Endothelial cell of hepatic sinusoid (primary cell): ENCODE results near the gene GLYR1.

Experiments used
- in situ Hi-C: cut with HindIII; loops from 2 replicates; pipeline ENCODE4 v1.10.0; 2017; ENCODE audit warnings: low sequenced_read_pairs

Gene GLYR1

DNA sequence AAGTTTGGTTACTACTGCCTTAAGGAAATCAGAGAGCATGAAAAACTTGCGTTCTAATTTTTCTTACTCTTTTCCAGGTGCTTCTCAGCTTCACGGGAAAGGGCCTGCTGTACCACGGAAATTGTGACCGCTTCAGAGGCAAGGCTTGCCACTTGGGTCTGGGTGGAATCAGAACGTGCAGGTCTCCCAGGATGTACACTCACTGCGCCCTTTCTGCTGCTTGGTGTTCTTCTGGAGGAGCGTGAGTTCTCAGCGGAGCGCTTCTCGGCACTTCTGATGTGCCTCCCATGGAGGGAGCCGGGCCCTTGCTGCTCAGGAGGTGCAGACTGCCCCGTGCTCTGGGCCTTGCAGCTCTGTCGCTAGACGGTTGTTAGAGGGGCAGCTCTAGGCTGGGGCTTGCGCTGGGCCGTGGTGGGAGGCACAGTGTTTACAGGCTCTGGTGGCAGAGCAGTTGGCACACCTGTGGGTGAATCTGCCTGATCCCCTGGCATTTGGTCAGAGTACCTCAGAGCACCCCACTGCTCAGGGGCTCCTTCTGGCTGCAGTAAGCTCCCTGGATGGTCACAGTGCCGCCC, 33.0 kb upstream of the GLYR1 start:
- in situ Hi-C loops, result no loop called here

DNA sequence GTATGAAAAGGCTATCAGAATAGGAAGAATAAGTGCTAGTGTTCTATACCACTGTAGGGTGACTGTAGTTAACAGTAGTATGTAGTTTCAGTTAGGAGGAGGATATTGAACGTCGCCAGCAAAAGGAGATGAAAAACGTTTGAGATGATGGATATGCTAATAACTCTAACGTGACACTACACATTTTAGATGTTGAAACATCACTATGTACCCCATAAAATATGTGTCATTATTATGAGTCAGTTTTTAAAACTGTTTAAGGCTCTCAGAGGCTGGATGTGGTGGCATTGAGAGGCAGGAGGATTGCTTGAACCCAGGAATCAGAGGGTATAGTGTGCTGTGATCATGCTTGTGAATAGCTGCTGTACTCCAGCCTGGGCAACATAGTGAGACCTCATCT, 32.0 kb upstream of the GLYR1 start:
- in situ Hi-C loops, result no loop called here

DNA sequence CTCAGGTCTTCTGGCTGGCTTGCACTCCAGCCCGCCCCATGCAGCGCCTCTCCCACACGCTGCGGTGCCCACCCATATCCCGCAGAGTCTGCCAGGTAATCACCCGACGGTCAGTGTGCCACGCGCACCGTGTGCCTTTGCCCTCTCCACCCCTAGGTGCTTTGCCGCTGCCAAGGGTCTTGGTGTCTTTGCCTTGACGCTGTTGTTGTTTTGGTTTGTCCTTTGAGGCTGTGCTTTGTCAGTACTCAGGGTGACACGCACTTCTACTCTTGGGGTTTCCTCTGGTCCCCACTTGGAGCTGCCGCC, 30.2 kb upstream of the GLYR1 start:
- in situ Hi-C loops, result no loop called here

DNA sequence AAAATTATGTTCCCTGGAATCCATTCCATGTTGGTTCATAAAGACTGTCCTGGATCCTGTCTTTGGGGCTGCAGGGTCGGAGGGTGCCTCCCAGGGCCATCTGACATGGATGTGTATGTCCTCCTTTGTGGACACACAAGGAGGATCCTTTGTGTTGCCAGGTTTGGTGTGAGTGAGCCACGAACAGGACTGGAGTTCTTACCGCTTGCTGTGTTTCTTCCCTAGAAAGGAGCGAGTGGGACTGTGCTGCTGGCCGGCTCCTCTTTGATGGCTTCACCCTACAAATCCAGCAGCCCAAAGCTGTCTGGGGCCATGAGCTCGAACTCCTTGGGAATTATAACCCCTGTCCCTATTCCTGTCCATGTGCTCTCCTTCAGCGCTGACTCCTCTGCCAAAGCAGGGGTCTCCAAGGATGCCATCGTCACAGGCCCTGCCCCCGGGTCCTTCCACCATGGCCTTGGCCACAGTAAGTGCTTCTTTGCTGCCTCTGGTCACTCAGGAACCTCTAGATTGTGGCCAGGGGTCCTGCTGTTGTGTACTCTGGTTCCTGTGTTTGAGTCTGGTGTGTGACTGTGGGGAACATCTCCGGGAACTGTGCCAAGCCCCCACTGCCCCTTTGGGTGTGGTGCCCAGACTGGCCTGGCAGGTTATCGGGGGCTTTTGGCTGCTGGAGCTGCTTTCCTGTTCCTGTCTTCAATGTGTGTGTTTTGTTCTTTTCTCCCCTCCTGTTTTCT, 29.7 kb upstream of the GLYR1 start:
- in situ Hi-C loops, result no loop called here

DNA sequence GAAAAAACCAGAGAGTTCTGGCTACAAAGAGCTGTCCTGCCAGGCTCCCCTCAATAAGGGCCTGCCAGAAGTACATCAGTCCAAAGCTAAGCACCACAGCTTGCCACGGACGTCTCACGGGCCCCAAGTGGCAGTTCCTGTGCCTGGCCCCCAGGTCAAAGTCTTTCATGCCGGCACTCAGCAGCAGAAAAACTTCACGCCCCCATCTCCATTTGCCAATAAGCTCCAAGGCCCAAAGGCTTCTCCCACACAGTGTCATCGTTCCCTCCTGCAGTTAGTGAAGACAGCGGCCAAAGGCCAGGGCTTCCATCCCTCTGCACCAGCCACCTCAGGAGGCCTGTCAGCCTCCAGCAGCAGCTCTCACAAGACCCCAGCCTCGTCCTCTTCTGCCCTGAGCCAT, 27.6 kb upstream of the GLYR1 start:
- in situ Hi-C loops, result no loop called here

DNA sequence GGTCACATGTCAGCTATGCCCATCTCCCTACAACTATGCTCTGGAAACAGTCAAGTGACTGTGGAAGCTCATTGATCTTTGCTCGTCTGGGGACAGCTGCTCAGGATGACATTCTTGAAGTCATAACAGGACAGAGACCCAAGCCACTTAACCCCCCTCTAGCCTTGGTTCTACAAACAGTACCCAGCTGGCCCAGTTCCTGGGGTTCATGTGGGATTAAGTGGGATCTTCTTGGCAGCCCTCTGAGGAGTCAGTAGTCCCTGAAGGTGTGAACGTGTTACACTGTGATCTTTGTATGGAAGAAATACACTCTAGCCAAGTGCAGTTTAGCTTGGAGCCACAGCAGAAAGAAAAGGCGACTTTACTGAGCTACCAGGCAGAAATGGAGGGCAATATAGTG, 26.0 kb upstream of the GLYR1 start:
- in situ Hi-C loops, result no loop called here

DNA sequence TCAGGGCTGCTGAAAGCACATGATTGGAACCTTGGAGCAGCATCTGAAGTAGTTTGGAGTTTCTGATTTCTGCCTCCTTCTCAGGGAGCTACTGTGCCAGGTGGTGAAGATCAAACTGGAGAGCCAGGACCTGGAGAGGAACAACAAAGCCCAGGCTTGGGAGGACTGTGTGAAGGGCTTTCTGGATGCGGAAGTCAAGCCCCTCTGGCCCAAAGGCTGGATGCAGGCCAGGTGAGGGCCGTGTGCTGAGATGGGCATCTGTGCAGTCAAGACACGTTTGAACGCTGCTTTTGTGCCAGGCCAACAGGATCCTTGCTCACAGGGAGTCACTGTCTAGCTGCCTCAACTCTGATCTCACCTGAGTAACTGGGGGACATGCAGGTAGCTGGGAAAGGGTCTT, 24.0 kb upstream of the GLYR1 start:
- in situ Hi-C loops, result no loop called here

DNA sequence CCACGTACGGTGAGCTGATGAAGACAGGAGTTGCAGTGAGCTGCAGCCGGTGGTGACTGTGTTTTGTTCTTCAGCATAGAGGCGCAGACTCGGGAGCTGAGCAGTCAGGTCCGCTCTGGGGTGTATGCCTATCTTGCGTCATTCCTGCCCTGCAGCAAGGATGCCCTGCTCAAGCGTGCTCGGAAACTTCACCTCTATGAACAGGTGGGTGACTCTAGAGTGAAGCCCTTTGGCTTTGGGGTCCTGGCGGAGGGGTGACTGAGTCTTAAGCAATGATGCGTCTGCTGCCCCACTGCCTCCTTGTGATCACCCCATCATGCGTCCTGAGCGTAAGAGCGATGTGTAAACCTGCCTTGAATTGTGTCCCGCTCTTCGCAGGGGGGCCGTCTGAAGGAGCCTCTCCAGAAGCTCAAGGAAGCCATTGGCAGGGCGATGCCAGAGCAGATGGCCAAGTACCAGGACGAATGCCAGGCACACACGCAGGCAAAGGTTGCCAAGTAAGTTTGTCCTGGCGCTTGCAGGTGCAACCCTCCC, 23.1 kb upstream of the GLYR1 start:
- in situ Hi-C loops, result no loop called here

DNA sequence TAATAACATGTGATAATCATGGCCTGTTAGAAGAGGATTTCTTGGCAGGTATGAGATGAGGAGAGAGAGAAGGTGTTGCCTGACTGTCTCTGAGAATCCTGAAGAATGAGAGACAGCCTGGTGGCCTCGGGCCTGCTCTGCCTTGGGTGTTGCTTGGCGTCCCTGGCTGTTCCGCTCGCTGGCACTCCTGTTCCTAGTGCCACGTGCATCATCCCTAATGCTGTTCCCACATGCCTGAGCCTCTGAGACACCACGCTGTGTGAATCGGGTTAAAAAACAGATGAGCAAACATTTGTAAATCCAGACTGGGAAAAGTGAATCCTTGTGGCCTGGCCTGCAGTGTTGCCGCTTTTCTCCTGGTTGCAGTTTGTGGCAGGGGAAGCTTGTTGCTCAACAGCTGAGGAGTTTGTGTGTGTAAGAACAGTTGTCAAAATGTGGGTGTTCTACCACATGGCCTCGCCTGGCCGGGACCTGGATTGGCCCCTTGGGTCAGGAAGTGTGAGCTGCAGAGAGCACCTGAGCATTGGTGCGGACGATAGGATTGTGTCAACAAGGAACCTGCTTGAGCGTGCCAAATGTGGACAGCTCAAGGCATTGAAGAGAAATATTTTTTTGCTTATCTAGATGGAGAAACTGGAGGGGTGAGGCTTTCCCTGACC, 22.2 kb upstream of the GLYR1 start:
- in situ Hi-C loops, result no loop called here

DNA sequence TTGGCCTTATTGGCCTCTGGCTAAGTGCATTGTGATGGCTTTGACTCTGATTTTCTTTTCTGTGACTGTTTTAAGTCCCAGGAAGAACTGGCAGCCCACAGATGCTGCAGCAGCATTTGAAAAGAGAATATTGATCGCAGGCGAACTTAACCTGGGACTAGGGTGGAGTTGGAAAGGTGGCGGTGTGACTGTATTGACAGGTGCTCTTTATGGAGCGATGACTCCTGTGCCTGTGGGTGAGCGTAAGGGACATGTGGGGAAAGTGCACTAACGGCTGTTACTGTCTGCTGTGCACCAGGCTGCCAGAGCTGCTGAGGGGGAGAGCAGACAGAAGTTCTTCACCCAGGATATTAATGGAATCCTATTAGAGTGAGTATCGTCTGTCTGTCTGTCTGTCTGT, 21.4 kb upstream of the GLYR1 start:
- in situ Hi-C loops, result no loop called here

DNA sequence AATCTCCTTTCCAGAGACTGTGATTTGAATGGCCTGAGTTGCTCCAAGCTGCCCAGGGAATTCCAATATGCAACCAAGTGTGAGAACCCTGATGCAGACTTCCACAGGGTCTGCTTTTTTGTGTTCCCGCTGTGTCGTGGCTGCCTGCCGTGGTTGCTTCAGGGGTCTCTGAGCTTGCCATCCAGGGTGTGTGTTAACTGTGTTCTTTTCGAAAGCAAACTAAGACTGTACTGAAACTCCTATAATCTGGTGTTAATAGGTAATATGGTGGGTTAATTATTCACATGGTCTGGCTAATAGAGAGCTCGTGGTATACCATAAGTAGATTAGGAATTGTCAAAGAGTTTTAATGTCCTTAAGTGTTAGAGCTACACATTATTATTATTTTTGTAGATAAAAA, 20.9 kb upstream of the GLYR1 start:
- in situ Hi-C loops, result no loop called here

DNA sequence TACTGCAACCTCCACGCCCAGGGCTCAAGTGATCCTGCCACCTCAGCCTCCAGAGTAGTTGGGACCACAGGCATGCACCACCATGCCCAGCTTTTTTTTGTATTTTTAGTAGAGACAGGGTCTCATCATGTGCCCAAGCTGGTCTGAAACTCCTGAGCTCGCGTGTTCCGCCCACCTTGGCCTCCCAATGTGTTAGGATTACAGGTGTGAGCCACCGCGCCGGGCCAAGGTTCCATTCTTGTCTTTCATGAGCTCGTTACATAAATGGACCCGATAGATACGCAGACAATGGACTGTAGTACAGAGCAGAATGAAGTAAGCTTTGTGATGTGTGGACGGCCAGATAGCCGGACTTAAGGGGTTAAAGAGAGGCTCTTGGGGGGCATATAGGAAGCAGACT, 19.5 kb upstream of the GLYR1 start:
- in situ Hi-C loops, result no loop called here

DNA sequence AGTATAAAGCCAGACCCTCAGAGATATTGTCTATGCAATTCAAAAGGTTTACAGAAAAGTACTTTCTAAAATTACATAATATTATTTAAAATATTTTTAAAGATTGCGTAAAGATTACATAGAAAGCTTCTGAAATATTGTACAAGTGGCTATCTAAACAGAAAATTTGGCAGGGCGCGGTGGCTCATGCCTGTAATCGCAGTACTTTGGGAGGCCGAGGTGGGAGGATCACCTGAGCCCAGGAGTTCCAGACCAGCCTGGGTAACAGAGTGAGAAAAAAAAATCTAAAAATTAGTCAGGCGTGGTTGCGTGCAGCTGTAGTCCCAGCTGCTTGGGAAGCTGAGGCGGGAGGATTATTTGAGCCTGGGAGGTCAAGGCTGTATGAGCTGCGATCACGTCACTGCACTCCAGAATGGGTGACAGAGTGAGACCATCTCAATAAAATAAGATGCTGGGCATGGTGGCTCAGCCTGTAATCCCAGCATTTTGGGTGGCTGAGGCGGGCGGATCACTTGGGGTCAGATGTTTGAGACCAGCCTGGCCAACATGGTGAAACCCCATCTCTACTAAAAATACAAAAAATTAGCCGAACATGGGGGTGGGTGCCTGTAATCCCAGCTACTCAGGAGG, 18.3 kb upstream of the GLYR1 start:
- in situ Hi-C loops, result no loop called here

DNA sequence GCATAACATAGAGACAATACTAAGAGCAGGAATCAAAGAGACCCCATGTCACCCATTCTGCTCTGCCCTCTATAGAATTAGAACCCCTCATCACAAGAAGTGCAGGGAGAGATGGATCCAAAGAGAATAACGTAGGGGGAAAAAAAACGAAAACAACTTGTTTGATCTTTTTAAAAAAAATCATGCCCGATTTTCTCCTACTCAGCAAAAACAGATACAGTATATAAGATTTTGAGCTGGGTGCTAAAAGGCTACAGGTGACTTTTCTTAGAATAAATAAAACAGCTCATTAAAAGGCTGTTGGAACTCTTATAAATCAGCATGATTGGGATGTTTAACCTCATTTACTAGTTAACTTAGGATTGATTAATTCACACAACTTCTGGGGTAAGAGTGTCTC, 17.6 kb upstream of the GLYR1 start:
- in situ Hi-C loops, result no loop called here

DNA sequence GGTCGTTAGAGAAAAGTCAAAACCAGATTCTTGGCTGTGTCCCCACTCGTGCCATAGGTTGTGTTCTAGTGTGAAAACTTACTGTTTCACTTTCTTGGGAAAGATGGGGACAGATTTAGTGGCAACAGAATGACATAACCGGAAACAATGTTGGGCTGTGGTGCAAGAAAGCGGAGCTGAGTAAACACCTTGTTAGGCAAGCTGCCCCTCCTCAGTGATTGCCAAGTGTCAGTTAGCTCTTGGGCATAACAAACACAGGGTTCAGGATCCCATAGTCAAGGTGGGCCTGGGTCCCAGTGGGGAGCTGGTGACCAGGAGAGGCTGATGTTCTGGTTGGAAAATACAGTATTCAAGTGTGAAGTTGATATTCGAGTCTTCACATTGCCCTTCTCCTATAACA, 15.6 kb upstream of the GLYR1 start:
- in situ Hi-C loops, result no loop called here

DNA sequence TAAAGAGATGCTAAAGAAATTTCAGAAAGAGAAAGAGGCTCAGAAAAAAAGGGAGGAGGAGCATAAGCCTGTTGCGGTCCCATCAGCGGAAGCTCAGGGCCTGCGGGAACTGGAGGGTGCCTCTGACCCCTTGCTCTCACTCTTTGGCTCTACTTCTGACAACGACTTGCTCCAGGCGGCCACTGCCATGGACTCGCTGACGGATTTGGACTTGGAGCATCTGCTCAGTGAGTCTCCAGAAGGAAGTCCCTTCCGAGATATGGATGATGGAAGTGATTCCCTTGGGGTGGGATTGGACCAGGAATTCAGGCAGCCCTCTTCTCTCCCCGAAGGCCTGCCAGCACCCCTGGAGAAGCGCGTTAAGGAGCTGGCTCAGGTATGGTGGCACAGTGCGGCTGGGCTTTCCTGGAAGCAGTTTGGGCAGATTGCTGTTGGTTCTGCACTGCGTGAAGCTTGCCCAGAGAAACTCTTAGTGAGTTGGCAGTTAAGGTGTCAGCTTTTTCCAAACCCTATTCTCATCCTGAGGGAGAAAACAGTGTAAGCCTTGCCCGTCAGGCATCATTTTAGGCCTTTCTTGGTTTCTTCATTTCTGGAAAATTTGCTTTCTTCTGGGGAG, 13.7 kb upstream of the GLYR1 start:
- in situ Hi-C loops, result no loop called here

DNA sequence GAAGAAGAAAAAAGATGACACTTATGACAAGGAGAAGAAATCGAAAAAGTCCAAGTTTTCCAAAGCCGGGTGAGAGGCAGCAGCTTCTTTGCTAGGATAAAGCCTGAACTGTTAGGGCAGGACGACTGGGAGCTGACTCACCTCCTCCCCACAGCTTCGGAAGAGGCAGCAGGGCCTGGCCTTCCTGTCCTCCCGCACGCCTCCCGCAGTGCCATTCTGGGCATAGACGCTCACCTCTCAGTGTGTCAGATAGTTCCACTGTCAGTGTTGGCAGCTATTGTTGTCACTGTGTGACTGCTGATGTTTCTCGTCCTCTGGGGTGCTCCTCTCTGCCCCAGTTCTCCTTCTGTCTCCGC, 12.8 kb upstream of the GLYR1 start:
- in situ Hi-C loops, result no loop called here

DNA sequence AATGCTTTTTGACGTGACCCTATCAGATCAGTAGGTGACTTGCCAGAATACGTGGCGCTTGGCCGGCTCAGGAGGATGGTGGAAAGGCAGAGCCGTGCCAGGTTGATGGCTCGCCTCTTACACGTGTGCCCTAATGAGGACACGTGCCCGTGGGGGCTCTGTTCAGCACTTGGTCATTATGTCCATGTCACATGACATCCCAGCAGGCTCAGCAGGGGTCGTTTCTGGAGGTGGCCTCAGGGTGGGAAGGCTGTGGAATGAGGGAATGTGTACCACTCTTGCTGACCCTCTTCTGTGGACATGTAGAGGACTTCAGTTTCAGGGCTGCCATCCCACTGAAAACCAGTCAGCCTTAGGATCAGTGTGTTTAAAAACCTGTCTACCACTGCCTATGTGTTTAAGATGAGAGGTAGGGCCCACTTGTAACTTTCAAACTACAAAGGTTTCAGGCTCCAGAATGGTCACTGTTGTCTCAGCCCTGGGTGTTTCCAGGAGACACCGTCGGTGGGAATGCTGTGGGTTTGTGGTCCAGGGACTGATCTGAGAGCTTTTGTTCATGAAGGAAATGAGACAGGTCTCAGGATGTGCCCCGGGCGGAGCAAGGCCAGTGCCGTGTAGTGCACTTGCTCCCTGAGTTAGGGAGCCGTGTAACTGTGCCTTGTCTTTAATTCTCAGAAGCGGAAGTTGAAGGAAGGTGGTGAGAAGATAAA, 12.3 kb upstream of the GLYR1 start:
- in situ Hi-C loops, result no loop called here

DNA sequence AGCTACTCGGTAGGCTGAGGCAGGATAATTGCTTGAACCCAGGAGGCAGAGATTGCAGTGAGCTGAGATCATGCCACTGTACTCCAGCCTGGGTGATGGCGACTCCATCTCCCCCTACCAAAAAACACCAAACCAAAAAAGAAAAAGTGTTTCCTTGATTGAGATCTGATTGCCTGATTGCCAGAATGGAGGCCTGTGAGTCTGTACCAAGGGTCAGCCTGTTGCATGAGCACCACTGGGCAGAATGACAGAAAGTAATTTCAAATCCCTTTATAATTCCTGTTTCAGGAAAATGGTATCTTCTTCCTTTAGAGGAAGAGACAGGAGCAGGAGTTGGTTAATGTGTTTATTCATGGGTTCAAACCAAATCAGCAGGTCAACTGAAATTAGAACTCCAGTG, 8.7 kb upstream of the GLYR1 start:
- in situ Hi-C loops, result no loop called here

DNA sequence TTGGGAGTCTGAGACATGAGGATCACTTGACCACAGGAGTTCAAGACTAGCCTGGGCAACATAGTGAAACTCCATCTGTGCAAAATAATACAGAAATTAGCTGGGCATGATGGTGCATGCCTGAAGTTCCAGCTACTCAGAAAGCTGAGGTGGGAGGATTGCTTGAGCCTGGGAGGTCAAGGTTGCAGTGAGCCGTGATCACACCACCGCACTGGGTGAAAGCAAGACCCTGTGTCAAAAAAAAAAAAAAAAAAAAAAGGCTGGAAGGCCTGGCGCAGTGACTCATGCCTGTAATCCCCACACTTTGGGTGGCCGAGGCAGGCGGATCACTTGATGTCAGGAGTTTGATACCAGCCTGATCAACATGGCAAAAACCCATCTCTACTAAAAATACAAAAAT, 8.3 kb upstream of the GLYR1 start:
- in situ Hi-C loops, result no loop called here

DNA sequence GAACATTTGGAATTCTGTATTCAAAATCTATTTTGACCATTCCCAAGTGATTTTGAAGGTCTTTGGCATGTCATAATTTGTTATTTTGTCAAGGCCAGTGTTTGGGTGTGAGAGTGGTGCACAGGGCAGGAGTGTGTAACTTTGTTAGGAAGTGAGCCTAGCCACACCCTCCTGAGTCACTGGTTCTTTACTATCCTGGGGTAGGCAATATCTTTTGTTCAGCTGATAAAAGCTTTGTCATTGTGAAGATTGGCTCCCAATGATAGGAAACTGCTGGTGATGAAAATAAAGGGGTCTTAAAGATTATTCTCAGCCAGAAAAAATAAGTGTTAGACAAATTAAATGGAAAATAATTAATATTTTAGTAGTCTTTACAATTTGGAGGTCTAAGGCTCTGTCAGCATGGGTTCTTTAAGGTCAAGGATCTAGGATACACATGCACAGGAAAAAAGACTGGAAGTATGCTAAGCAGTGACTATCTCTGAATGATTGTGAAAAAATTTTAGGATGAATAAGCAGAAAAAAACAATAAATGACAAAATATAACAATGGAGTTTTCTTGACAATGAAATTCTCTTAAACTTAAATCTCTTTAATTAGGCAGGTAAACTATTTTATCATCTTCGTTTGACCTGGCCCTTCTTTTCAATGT, 5.3 kb upstream of the GLYR1 start:
- in situ Hi-C loops, result no loop called here
